RWPE2 (cell line): ENCODE measurements around the gene POLL.
"Not testable (repeated sequence)": the region's sequence is repeated elsewhere in the genome, so short reads cannot be mapped to it uniquely, and the experiment has no call there.

ENCODE experiments used
- ATAC-seq: fragments of 200-7000 bp; cut with Tn5 transposase; 3 replicates; pipeline ENCODE4 v1.9.1; 2021; ENCODE audit warnings: low read depth
- DNase-seq: peaks from one replicate; pipeline ENCODE4 v3.0.0-alpha.2; 2020; ENCODE audit warnings: low spot score
- H3K27ac ChIP-seq: fragments of 450-650 bp; 2 replicates; pipeline ENCODE4 v1.5.1; 2017; ENCODE audit warnings: mild to moderate bottlenecking; ENCODE audit not compliant: poor library complexity, severe bottlenecking
- H3K27me3 ChIP-seq: fragments of 250-450 bp; sonication (Bioruptor Pico); 2 replicates; pipeline ENCODE4 v1.5.1; 2021; ENCODE audit warnings: mild to moderate bottlenecking, moderate library complexity; ENCODE audit not compliant: insufficient read depth, poor library complexity, severe bottlenecking
- H3K36me3 ChIP-seq: fragments of 250-450 bp; sonication (Bioruptor Pico); 2 replicates; pipeline ENCODE4 v1.5.1; 2020; ENCODE audit warnings: low read depth, mild to moderate bottlenecking, moderate library complexity
- H3K4me1 ChIP-seq: fragments of 250-450 bp; sonication (Bioruptor Pico); 2 replicates; pipeline ENCODE4 v1.5.1; 2021; ENCODE audit warnings: mild to moderate bottlenecking, moderate library complexity; ENCODE audit not compliant: insufficient read depth, poor library complexity, severe bottlenecking
- H3K4me3 ChIP-seq: fragments of 250-450 bp; sonication (Bioruptor Pico); 2 replicates; pipeline ENCODE4 v1.5.1; 2021; ENCODE audit warnings: mild to moderate bottlenecking, moderate library complexity; ENCODE audit not compliant: severe bottlenecking
- H3K9me3 ChIP-seq: fragments of 250-450 bp; sonication (Bioruptor Pico); 2 replicates; pipeline ENCODE4 v1.5.1; 2021; ENCODE audit warnings: mild to moderate bottlenecking, moderate library complexity; ENCODE audit not compliant: severe bottlenecking
- CTCF ChIP-seq: fragments of 450-650 bp; IDR thresholded peaks from one replicate; pipeline ENCODE4 v1.5.1; 2017; ENCODE audit warnings: mild to moderate bottlenecking, moderate library complexity; ENCODE audit not compliant: poor library complexity, severe bottlenecking

POLL gene

GRCh38 chr10:101587725-101588653 is at the start of gene POLL, which contains the start of gene DPCD:
Gene POLL (minus strand): TSS chr10:101588257. CDS start chr10:101587360, 897 bp downstream.
Gene DPCD (plus strand): TSS chr10:101588321. CDS start chr10:101588337, 16 bp downstream.
- peaks cover 26% of the 10 kb centered on the region for H3K36me3 ChIP-seq
- H3K27me3 ChIP-seq: no peaks in the 10 kb centered on the region
- no peaks in the 10 kb centered on the region for H3K4me1 ChIP-seq
- TF ChIP-seq CTCF: no peak
- DNase-seq (peak; percentile 97), ATAC-seq (peak; percentile 92)
- peak within 1 kb of the TSS; percentile 92 for H3K4me3 ChIP-seq
- no peak within 1 kb of the TSS for H3K27ac ChIP-seq
- no peaks in the 10 kb centered on the region for H3K9me3 ChIP-seq

- not testable (repeated sequence) for DNase-seq, H3K4me1 ChIP-seq, H3K27ac ChIP-seq, H3K27me3 ChIP-seq, H3K9me3 ChIP-seq, ATAC-seq, H3K36me3 ChIP-seq, H3K4me3 ChIP-seq
Measured at GRCh38 chr10:101633510-101633909, 45.5 kb upstream of the POLL start.

- no peak overlapping the region for H3K27ac ChIP-seq
- no peak overlapping the region for H3K4me3 ChIP-seq
- H3K4me1 ChIP-seq: no peaks in the 10 kb centered on the region
- no peaks in the 10 kb centered on the region for H3K27me3 ChIP-seq
- no peaks in the 10 kb centered on the region for H3K9me3 ChIP-seq
- TF ChIP-seq CTCF: no peak
- DNase-seq: no peak
- H3K36me3 ChIP-seq: no peaks in the 10 kb centered on the region
- ATAC-seq: no peak
Measured at GRCh38 chr10:101631821-101632475, 43.9 kb upstream of the POLL start.

GRCh38 chr10:101630633-101630920 is 42.5 kb upstream of the POLL start:
- no peak for DNase-seq
- Histone ChIP-seq H3K9me3 (no peaks in the 10 kb centered on the region), H3K27me3 (no peaks in the 10 kb centered on the region), H3K4me3 (no peak overlapping the region), H3K36me3 (no peaks in the 10 kb centered on the region), H3K4me1 (no peaks in the 10 kb centered on the region), H3K27ac (no peak overlapping the region)
- no peak for TF ChIP-seq CTCF
- ATAC-seq: no peak

- H3K4me3 ChIP-seq: no peak overlapping the region
- no peaks in the 10 kb centered on the region for H3K27me3 ChIP-seq
- no peak overlapping the region for H3K27ac ChIP-seq
- ATAC-seq: no peak
- TF ChIP-seq CTCF: no peak
- H3K4me1 ChIP-seq: no peaks in the 10 kb centered on the region
- H3K36me3 ChIP-seq: no peaks in the 10 kb centered on the region
- no peaks in the 10 kb centered on the region for H3K9me3 ChIP-seq
- peak; percentile 17 for DNase-seq
Measured at GRCh38 chr10:101629837-101630632, 42.0 kb upstream of the POLL start.
